Measurements from ENCODE around the gene SLC33A1. TPM values are rescaled to one million over a fixed set of nuclear protein-coding genes. Genes with fewer than 3 reads are reported as not detected.
"Not testable (repeated sequence)": the region's sequence is repeated elsewhere in the genome, so short reads cannot be mapped to it uniquely, and the experiment has no call there.

Gene SLC33A1
- total and polyA plus RNA-seq, 4 experiments from 2014 or later = 18.4 to 45.8 (median 34.3) TPM

DNA sequence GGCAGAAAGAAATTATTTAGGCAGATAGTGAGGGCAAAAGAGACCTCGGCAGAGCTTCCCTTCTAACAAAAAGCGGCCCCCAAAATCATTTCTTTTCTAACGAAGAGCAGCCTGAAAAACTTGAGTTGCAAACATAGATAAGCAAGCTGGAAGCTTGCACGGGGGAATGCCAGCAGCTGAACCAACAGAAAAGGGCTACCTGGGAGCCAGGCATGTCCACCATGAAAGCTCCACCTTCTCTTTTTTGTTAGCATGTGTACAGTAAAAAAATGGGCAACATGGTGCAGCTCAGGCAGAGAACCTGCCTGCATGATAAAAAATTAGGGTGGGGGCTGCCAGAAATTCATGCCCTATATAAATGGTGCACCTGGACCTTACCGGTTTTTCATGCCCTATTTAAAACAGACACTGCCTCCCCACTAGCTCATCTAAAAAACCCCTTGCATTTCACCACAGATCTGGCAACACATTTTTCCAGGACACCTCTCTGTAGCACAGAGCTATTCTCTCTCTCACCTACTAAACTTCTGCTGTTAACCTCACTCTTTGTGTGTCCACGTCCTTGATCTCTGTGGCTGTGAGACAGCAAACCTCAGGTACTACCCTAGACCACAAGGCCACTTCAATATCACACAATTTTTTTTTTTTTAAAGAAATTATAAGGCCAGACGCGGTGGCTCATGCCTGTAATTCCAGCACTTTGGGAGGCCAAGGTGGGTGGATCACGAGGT lies 18.7 kb downstream of the SLC33A1 start:
- peaks cover 5% of the 10 kb centered on the region for H3K36me3 ChIP-seq (ENCODE audit: insufficient read depth, low read length)
- no peaks in the 10 kb centered on the region for H3K27me3 ChIP-seq (ENCODE audit: insufficient read depth, low read length)
- no peak overlapping the region for H3K27ac Mint-ChIP-seq
- H3K4me1 ChIP-seq (ENCODE audit: insufficient read depth, low read length) = peaks cover 5% of the 10 kb centered on the region
- H3K4me3 ChIP-seq (ENCODE audit: low read length in 2 of 2) = no peak overlapping the region
- ChIA-PET CTCF (ENCODE audit: partially characterized antibody) (interaction anchor here (1.0 to 2.2 kb wide), 2 partner anchors 29 to 34 kb away, joined by 5 to 8 read pairs; partner anchors contain the start of gene C3orf33), POLR2A (ENCODE audit: partially characterized antibody) (no interaction called here)
- H3K36me3 Mint-ChIP-seq = peaks cover 3 to 30% of the 10 kb centered on the region in 2 donors
- intact Hi-C loops (cut with micrococcal nuclease) = no loop called here
- no peaks in the 10 kb centered on the region for H3K9me3 ChIP-seq (ENCODE audit: control insufficient read depth in 1 of 2, low read length in 2 of 2)
- peaks cover 0 to 2% (median 0%) of the 10 kb centered on the region in 8 donors for H3K9me3 Mint-ChIP-seq
- no peak overlapping the region for H3K4me3 Mint-ChIP-seq
- peaks cover 0 to 11% (median 6%) of the 10 kb centered on the region in 4 donors for H3K4me1 Mint-ChIP-seq
- no peak overlapping the region for H3K27ac ChIP-seq (ENCODE audit: low read depth, low read length)
- H3K27me3 Mint-ChIP-seq = no peaks in the 10 kb centered on the region
- no peak for DNase-seq

DNA sequence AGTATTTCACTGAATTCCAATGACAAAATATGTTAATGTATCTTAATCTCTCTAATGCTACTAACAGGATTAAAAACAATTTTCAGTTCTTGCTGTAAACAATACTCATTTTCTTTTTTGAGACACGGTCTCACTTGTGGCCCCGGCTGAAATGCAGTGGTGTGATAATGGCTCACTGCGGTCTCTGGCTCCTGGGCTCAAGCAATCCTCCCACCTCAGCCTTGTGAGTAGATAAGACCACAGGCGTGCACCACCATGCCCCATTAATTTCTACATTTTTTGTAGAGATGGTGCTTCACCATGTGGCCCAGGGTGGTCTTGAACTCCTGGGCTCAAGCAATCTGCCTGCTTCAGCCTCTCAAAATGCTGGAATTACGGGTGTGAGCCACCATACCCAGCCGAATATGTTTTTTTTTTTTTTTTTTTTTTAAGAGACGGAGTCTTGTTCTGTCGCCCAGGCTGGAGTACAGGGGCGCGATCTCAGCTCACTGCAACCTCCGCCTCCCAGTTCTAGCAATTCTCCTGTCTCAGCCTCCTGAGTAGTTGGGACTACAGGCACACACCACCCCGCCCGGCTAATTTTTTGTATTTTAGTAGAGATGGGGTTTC lies 25.6 kb downstream of the SLC33A1 start:
- H3K4me3 Mint-ChIP-seq; POLR2A ChIA-PET (ENCODE audit: partially characterized antibody); H3K9me3 ChIP-seq (ENCODE audit: control insufficient read depth in 1 of 2, low read length in 2 of 2); H3K27me3 ChIP-seq (ENCODE audit: insufficient read depth, low read length); H3K27me3 Mint-ChIP-seq; H3K4me1 Mint-ChIP-seq; H3K4me1 ChIP-seq (ENCODE audit: insufficient read depth, low read length); intact Hi-C loops (cut with micrococcal nuclease); H3K9me3 Mint-ChIP-seq; H3K4me3 ChIP-seq (ENCODE audit: low read length in 2 of 2); H3K36me3 ChIP-seq (ENCODE audit: insufficient read depth, low read length); H3K27ac ChIP-seq (ENCODE audit: low read depth, low read length); DNase-seq: not testable (repeated sequence)
- CTCF ChIA-PET (ENCODE audit: partially characterized antibody) = interaction anchor here (1.7 kb wide), 1 partner anchor 23 kb away, joined by 16 read pairs; the partner anchor contains the start of gene C3orf33
- peaks cover 10 to 23% of the 10 kb centered on the region in 2 donors for H3K36me3 Mint-ChIP-seq
- H3K27ac Mint-ChIP-seq = peak overlapping the region in 1 of 7 donors; percentile 18

DNA sequence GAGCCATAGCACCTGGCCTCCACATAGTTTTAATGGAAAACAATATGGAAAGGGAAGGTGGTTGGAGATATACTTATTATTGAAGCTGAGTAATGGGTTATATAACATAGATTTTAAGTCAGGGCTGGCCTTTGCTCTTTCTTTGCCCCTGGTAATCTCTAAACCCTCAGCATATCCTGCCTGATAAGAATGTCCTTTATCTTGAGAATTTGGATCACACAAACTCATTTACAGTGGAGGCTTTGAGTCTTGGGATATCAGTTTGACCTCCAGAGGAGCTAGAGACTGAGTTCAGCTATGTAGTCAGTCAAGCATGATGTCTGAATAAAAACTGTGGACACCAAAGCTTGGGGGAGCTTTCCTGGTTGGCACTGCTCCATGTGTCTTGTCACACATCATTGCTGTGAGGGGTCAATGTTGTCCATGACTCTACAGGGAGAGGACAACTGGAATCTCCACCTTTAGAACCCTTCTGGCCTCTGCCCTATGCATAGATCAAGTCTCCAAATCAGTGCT lies 39.1 kb downstream of the SLC33A1 start:
- no peaks in the 10 kb centered on the region for H3K9me3 ChIP-seq (ENCODE audit: control insufficient read depth in 1 of 2, low read length in 2 of 2)
- no peaks in the 10 kb centered on the region for H3K4me1 ChIP-seq (ENCODE audit: insufficient read depth, low read length)
- CTCF ChIA-PET (ENCODE audit: partially characterized antibody) = interaction anchor here (2.0 kb wide), 1 partner anchor 9 kb away, joined by 13 read pairs; the partner anchor contains the start of gene C3orf33
- Mint-ChIP-seq H3K9me3 (no peaks in the 10 kb centered on the region), H3K4me1 (no peaks in the 10 kb centered on the region), H3K36me3 (peaks cover 0 to 3% of the 10 kb centered on the region in 2 donors), H3K27me3 (peaks cover 2 to 4% of the 10 kb centered on the region in 2 donors), H3K4me3 (no peak overlapping the region), H3K27ac (no peak overlapping the region)
- intact Hi-C loops (cut with micrococcal nuclease) = no loop called here
- H3K36me3 ChIP-seq (ENCODE audit: insufficient read depth, low read length) = no peaks in the 10 kb centered on the region
- no peak overlapping the region for H3K27ac ChIP-seq (ENCODE audit: low read depth, low read length)
- POLR2A ChIA-PET (ENCODE audit: partially characterized antibody) = interaction anchor here (1.2 kb wide), 1 partner anchor 9 kb away, joined by 4 read pairs; the partner anchor contains the start of gene C3orf33
- H3K27me3 ChIP-seq (ENCODE audit: insufficient read depth, low read length) = no peaks in the 10 kb centered on the region
- DNase-seq = no peak
- H3K4me3 ChIP-seq (ENCODE audit: low read length in 2 of 2) = no peak overlapping the region

DNA sequence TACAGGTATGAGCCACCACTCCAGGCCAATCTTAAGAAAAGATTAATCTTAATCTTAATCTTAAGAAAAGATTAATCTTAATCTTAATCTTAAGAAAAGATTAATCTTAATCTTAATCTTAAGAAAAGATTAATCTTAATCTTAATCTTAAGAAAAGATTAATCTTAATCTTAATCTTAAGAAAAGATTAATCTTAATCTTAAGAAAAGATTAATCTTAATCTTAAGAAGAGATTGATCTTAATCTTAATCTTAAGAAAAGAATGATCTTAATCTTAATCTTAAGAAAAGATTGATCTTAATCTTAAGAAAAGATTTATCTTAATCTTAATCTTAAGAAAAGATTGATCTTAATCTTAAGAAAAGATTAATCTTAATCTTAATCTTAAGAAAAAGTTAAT lies 41.0 kb downstream of the SLC33A1 start:
- POLR2A ChIA-PET (ENCODE audit: partially characterized antibody); H3K9me3 Mint-ChIP-seq; H3K4me3 Mint-ChIP-seq; H3K27ac ChIP-seq (ENCODE audit: low read depth, low read length); H3K4me1 Mint-ChIP-seq; CTCF ChIA-PET (ENCODE audit: partially characterized antibody); H3K36me3 Mint-ChIP-seq; H3K36me3 ChIP-seq (ENCODE audit: insufficient read depth, low read length); DNase-seq; H3K4me3 ChIP-seq (ENCODE audit: low read length in 2 of 2); H3K27me3 ChIP-seq (ENCODE audit: insufficient read depth, low read length); H3K4me1 ChIP-seq (ENCODE audit: insufficient read depth, low read length); H3K27me3 Mint-ChIP-seq; H3K27ac Mint-ChIP-seq; H3K9me3 ChIP-seq (ENCODE audit: control insufficient read depth in 1 of 2, low read length in 2 of 2); intact Hi-C loops (cut with micrococcal nuclease): not testable (repeated sequence)

DNA sequence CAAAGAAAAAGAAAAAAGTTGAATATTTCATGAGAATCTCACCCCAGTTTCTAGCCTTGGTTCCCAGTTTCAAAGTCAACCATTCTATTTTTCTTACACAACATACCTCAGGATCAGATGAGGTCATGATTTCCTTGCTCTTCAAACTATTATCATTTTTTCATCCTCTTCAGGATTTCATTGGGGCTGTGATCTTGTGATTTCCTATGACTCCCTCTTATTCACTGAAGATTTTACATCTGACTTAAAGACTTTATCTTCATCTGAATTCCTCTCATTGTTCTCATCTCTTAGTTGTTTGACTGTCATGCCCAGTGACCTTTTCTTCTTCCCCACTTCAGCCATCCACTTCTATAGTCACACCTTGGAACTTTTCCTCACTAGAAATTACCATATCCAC lies 45.0 kb downstream of the SLC33A1 start:
- Mint-ChIP-seq H3K36me3 (peaks cover 0 to 3% of the 10 kb centered on the region in 2 donors), H3K27me3 (peaks cover 8% of the 10 kb centered on the region in 2 donors), H3K4me3 (no peak overlapping the region), H3K27ac (no peak overlapping the region), H3K4me1 (peaks cover 5 to 11% (median 9%) of the 10 kb centered on the region in 4 donors), H3K9me3 (no peaks in the 10 kb centered on the region)
- intact Hi-C loops (cut with micrococcal nuclease) = loop anchor here (5.0 kb wide), 1 partner anchor 113 kb away; no protein-coding TSS in a partner anchor
- Histone ChIP-seq H3K27ac (ENCODE audit: low read depth, low read length) (no peak overlapping the region), H3K9me3 (ENCODE audit: control insufficient read depth in 1 of 2, low read length in 2 of 2) (no peaks in the 10 kb centered on the region), H3K4me1 (ENCODE audit: insufficient read depth, low read length) (peaks cover 11% of the 10 kb centered on the region), H3K4me3 (ENCODE audit: low read length in 2 of 2) (no peak overlapping the region), H3K36me3 (ENCODE audit: insufficient read depth, low read length) (no peaks in the 10 kb centered on the region), H3K27me3 (ENCODE audit: insufficient read depth, low read length) (no peaks in the 10 kb centered on the region)
- ChIA-PET POLR2A (ENCODE audit: partially characterized antibody) (no interaction called here), CTCF (ENCODE audit: partially characterized antibody) (no interaction called here)
- no peak for DNase-seq

DNA sequence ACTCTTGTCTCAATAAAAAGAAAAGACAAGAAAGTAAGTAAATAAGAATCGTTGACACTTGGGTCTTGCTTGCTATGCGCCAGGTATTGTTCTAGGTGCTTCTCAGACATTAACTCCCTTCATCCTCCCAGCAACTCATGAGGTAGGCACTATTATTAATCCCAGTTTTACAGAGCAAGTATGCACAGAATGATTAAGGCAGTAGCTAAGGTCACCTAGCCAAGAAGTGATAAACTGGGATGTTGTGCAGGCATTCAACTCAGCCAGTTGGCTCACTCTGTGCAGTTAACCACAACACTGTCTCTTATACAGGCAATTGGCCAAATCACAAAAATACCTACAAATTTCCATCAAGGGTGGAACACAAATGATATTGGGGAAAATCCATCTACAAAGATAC lies 46.4 kb downstream of the SLC33A1 start:
- POLR2A ChIA-PET (ENCODE audit: partially characterized antibody) = no interaction called here
- H3K27ac ChIP-seq (ENCODE audit: low read depth, low read length) = no peak overlapping the region
- H3K4me3 Mint-ChIP-seq = peak overlapping the region in 1 of 8 donors; percentile 15

More for the DNA sequence above, 46.4 kb downstream of the SLC33A1 start:
- Histone ChIP-seq H3K36me3 (ENCODE audit: insufficient read depth, low read length) (no peaks in the 10 kb centered on the region), H3K27me3 (ENCODE audit: insufficient read depth, low read length) (no peaks in the 10 kb centered on the region), H3K4me3 (ENCODE audit: low read length in 2 of 2) (no peak overlapping the region), H3K9me3 (ENCODE audit: control insufficient read depth in 1 of 2, low read length in 2 of 2) (no peaks in the 10 kb centered on the region), H3K4me1 (ENCODE audit: insufficient read depth, low read length) (peaks cover 11% of the 10 kb centered on the region)
- Mint-ChIP-seq H3K4me1 (peaks cover 6 to 11% (median 9%) of the 10 kb centered on the region in 4 donors), H3K27ac (no peak overlapping the region), H3K9me3 (no peaks in the 10 kb centered on the region), H3K27me3 (peaks cover 8% of the 10 kb centered on the region in 2 donors), H3K36me3 (peaks cover 0 to 6% of the 10 kb centered on the region in 2 donors)
- CTCF ChIA-PET (ENCODE audit: partially characterized antibody) = interaction anchor here (1.0 to 2.9 kb wide), 2 partner anchors 16 to 33 kb away, joined by 3 to 19 read pairs; no protein-coding TSS in a partner anchor
- intact Hi-C loops (cut with micrococcal nuclease) = loop anchor here (5.0 kb wide), 1 partner anchor 114 kb away; no protein-coding TSS in a partner anchor
- DNase-seq = no peak
